ENCODE data around the gene CBR1. TPM values are rescaled to one million over a fixed set of nuclear protein-coding genes. Genes with fewer than 3 reads are reported as not detected.

CBR1 gene
- total RNA-seq, 2 donors from 2014 or later = 174 to 186 TPM

- Histone ChIP-seq H3K9me3 (no peaks in the 10 kb centered on the region), H3K27me3 (replicated peaks; ENCODE audit: insufficient read depth) (no peaks in the 10 kb centered on the region), H3K4me1 (ENCODE audit: control insufficient read depth in 1 of 2, low read depth in 2 of 2) (peaks cover 0 to 5% of the 10 kb centered on the region in 2 donors), H3K27ac (no peak overlapping the region), H3K4me3 (no peak overlapping the region), H3K36me3 (no peaks in the 10 kb centered on the region)
- ATAC-seq (ENCODE audit: insufficient number of reproducible peaks, low FRiP score, low read depth) = no peak
- TF ChIP-seq CTCF (IDR thresholded peaks at IDR 0.05) = no peak
- DNase-seq (ENCODE audit: low spot score) = no peak
Measured at GRCh38 chr21:36111238-36111637, 41.4 kb downstream of the CBR1 start.

GRCh38 chr21:36113647-36114428, 44.0 kb downstream of the CBR1 start:
- no peak overlapping the region for H3K27ac ChIP-seq
- H3K4me1 ChIP-seq (ENCODE audit: control insufficient read depth in 1 of 2, low read depth in 2 of 2) = peaks cover 0 to 5% of the 10 kb centered on the region in 2 donors
- H3K4me3 ChIP-seq = peak overlapping the region; percentile 71
- H3K36me3 ChIP-seq = no peaks in the 10 kb centered on the region
- H3K27me3 ChIP-seq (replicated peaks; ENCODE audit: insufficient read depth) = no peaks in the 10 kb centered on the region
- ATAC-seq (ENCODE audit: insufficient number of reproducible peaks, low FRiP score, low read depth) (no peak), DNase-seq (ENCODE audit: low spot score) (no peak)
- H3K9me3 ChIP-seq = no peaks in the 10 kb centered on the region
- no peak for TF ChIP-seq CTCF (IDR thresholded peaks at IDR 0.05)

GRCh38 chr21:36115138-36115730, 45.4 kb downstream of the CBR1 start:
- no peak for ATAC-seq (ENCODE audit: insufficient number of reproducible peaks, low FRiP score, low read depth)
- DNase-seq (ENCODE audit: low spot score) = no peak
- no peak for TF ChIP-seq CTCF (IDR thresholded peaks at IDR 0.05)
- H3K4me1 ChIP-seq (ENCODE audit: control insufficient read depth in 1 of 2, low read depth in 2 of 2) = peaks cover 0 to 5% of the 10 kb centered on the region in 2 donors
- no peaks in the 10 kb centered on the region for H3K27me3 ChIP-seq (replicated peaks; ENCODE audit: insufficient read depth)
- H3K9me3 ChIP-seq = no peaks in the 10 kb centered on the region
- H3K27ac ChIP-seq = no peak overlapping the region
- no peak overlapping the region for H3K4me3 ChIP-seq
- H3K36me3 ChIP-seq = no peaks in the 10 kb centered on the region

GRCh38 chr21:36117286-36117741, 47.5 kb downstream of the CBR1 start:
- ATAC-seq (ENCODE audit: insufficient number of reproducible peaks, low FRiP score, low read depth) (no peak), DNase-seq (ENCODE audit: low spot score) (no peak)

More at GRCh38 chr21:36117286-36117741, 47.5 kb downstream of the CBR1 start:
- no peak for TF ChIP-seq CTCF (IDR thresholded peaks at IDR 0.05)
- no peaks in the 10 kb centered on the region for H3K9me3 ChIP-seq
- H3K27me3 ChIP-seq (replicated peaks; ENCODE audit: insufficient read depth) = no peaks in the 10 kb centered on the region
- H3K4me1 ChIP-seq (ENCODE audit: control insufficient read depth in 1 of 2, low read depth in 2 of 2) = peaks cover 0 to 5% of the 10 kb centered on the region in 2 donors
- no peak overlapping the region for H3K4me3 ChIP-seq
- H3K27ac ChIP-seq = no peak overlapping the region
- no peaks in the 10 kb centered on the region for H3K36me3 ChIP-seq
